Activated B cell treated with CpG ODN at 0.5 μM for 24 hours (primary cell): ENCODE measurements around the gene UBAC2. TPM values are rescaled to one million over a fixed set of nuclear protein-coding genes. Genes with fewer than 3 reads are reported as not detected.

Source experiments
- ATAC-seq: fragments of 200-7000 bp; cut with Tn5 transposase; one replicate; pipeline ENCODE4 v1.10.0; 2021; ENCODE audit warnings: low read depth, mild to moderate bottlenecking, moderate library complexity
- CTCF ChIA-PET: fragments of 350-600 bp; sonication (Branson Sonifier 250); formaldehyde crosslinking; loops from one replicate; lab custom pipeline; 2021; ENCODE audit warnings: antibody characterized with exemption; lab: Charles Lee
- POLR2A ChIA-PET: fragments of 350-600 bp; sonication (Branson Sonifier 250); formaldehyde crosslinking; loops from one replicate; lab custom pipeline; 2021; ENCODE audit warnings: antibody characterized with exemption; lab: Charles Lee
- DNase-seq: peaks from one replicate; pipeline ENCODE4 v3.0.0; 2022
- H3K27ac Mint-ChIP-seq: one replicate; pipeline ENCODE4 v1.8.0; 2020; ENCODE audit warnings: mixed read lengths
- H3K27me3 Mint-ChIP-seq: one replicate; pipeline ENCODE4 v1.8.0; 2021; ENCODE audit warnings: mixed read lengths
- H3K36me3 Mint-ChIP-seq: one replicate; pipeline ENCODE4 v1.8.0; 2021; ENCODE audit warnings: low read depth, mixed read lengths
- H3K4me1 Mint-ChIP-seq: one replicate; pipeline ENCODE4 v1.8.0; 2021; ENCODE audit warnings: mixed read lengths
- H3K4me3 Mint-ChIP-seq: one replicate; pipeline ENCODE4 v1.8.0; 2020; ENCODE audit warnings: mild to moderate bottlenecking, mixed read lengths
- H3K9me3 Mint-ChIP-seq: one replicate; pipeline ENCODE4 v1.8.0; 2020; ENCODE audit warnings: mixed read lengths
- CTCF ChIP-seq: fragments of 200-600 bp; IDR thresholded peaks from one replicate; pipeline ENCODE4 v1.8.0; 2022; ENCODE audit warnings: antibody characterized with exemption, mild to moderate bottlenecking
- intact Hi-C: fragments of 100-400 bp; cut with micrococcal nuclease; formaldehyde crosslinking; loops from one replicate; pipeline ENCODE4 v1.15.1; 2024
- total RNA-seq: library from RNA; stranded (reverse); gene quantifications from 2 replicates; pipeline ENCODE4 v1.2.3, GENCODE V29; 2022

UBAC2 gene
- total RNA-seq, 1 donor from 2014 or later, result 51.0 TPM

DNA sequence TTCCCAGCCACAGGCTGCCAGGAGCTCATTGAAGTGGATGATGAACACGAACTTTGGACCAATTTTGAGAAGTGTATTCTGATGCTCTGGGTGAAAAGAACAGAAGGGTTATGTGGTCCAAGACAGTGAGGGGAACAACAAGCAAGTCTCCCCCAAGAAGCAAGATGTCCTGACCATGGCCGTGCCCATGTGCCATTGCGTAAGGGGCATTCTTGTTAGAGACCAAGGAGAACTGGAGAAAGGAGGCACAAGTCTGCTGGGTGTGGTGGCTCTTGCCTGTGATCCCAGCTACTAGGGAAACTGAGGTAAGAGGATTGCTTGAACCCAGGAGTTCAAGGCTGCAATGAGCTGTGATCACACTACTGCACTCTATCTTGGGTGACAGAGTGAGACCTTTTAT, 27.0 kb upstream of the UBAC2 start:
- ChIA-PET POLR2A (interaction anchor here (1.4 kb wide), 1 partner anchor 26 kb away, joined by 3 read pairs; no protein-coding TSS in a partner anchor), CTCF (interaction anchor here (11.1 kb wide), 1 partner anchor 93 kb away, joined by 370 read pairs; no protein-coding TSS in a partner anchor)
- peaks cover 20% of the 10 kb centered on the region for H3K4me1 Mint-ChIP-seq
- H3K9me3 Mint-ChIP-seq, result no peaks in the 10 kb centered on the region
- H3K27me3 Mint-ChIP-seq, result peaks cover 2% of the 10 kb centered on the region
- no peak overlapping the region for H3K4me3 Mint-ChIP-seq
- H3K27ac Mint-ChIP-seq, result no peak overlapping the region
- no peaks in the 10 kb centered on the region for H3K36me3 Mint-ChIP-seq
- intact Hi-C loops, result loop anchor here (10.0 kb wide), 1 partner anchor 1061 kb away; no protein-coding TSS in a partner anchor
- ATAC-seq, result no peak
- TF ChIP-seq CTCF, result no peak
- no peak for DNase-seq

GRCh38 chr13:99174533-99175100, 26.0 kb upstream of the UBAC2 start:
- no peak overlapping the region for H3K27ac Mint-ChIP-seq
- peaks cover 2% of the 10 kb centered on the region for H3K27me3 Mint-ChIP-seq
- ChIA-PET CTCF (interaction anchor here (0.9 to 11.1 kb wide), 2 partner anchors 92 to 262 kb away, joined by 4 to 370 read pairs; no protein-coding TSS in a partner anchor), POLR2A (interaction anchor here (1.4 kb wide), 1 partner anchor 25 kb away, joined by 3 read pairs; no protein-coding TSS in a partner anchor)
- peaks cover 30% of the 10 kb centered on the region for H3K4me1 Mint-ChIP-seq
- no peak for TF ChIP-seq CTCF
- ATAC-seq, result no peak
- H3K36me3 Mint-ChIP-seq, result no peaks in the 10 kb centered on the region
- no peak for DNase-seq
- H3K9me3 Mint-ChIP-seq, result no peaks in the 10 kb centered on the region
- intact Hi-C loops, result loop anchor here (5.0 to 10.0 kb wide), 3 partner anchors 87 to 1060 kb away; partner anchors contain the start of gene CLYBL
- no peak overlapping the region for H3K4me3 Mint-ChIP-seq

DNA sequence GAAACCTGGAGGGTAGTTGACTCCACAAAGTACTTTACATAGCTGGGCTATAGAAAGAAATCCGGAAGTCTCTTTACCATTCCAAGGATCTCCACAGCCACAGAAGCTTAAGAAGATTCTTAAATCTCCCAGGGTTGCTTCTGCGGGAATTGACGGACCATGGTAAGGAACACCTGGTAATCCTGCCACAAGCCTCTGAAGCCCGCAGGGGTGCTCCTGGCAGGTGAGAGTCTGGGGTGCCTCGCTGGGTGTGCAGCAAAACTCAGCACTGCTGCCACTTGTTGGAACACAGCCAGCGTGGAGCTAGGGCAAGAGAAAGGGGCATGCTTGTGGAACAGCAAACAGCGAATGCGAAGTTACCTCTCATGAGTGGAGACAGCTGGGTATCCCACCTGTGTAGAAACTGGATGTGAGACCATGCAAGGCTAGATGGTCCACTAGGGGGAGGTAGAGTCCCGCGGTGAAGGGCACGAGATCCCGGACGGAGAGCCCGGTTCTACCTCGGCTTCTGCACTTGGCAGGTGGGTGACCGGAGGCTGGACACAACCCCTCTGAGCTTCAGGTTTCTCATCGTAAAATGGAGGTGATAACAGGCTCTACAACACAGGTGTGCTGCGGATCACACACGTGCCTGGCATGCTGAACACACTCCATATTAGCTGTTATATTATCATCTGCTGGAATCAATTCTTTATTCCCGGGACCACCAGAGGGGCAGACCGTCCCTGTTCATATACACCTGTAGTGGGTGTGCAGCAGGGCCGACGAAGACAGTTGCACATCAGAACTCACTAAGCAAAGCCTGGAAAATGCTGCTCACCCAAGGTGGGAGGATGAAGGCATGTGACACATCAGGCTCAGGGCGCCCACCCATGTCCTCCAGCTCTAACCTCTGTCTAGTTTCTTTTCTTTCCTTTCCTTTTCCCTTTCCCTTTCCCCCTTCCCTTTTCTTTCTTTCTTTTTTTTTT, 24.1 kb upstream of the UBAC2 start:
- H3K9me3 Mint-ChIP-seq, result no peaks in the 10 kb centered on the region
- TF ChIP-seq CTCF, result no peak
- POLR2A ChIA-PET, result interaction anchor here (0.5 to 2.2 kb wide), 16 partner anchors 20 to 593 kb away, joined by 3 to 19 read pairs (median 5); partner anchors contain the start of genes GPR18 and UBAC2
- intact Hi-C loops, result loop anchor here (1.0 to 10.0 kb wide), 10 partner anchors 20 to 1338 kb away; partner anchors contain the start of gene CLYBL
- DNase-seq (peak; percentile 64), ATAC-seq (peak; percentile 90)
- peaks cover 2% of the 10 kb centered on the region for H3K27me3 Mint-ChIP-seq
- peak overlapping the region; percentile 24 for H3K27ac Mint-ChIP-seq
- peak overlapping the region; percentile 58 for H3K4me3 Mint-ChIP-seq
- H3K36me3 Mint-ChIP-seq, result no peaks in the 10 kb centered on the region
- H3K4me1 Mint-ChIP-seq, result peaks cover 43% of the 10 kb centered on the region
- CTCF ChIA-PET, result interaction anchor here (0.5 to 11.1 kb wide), 42 partner anchors 8 to 1396 kb away, joined by 3 to 370 read pairs (median 4); partner anchors contain the start of gene GPR18

DNA sequence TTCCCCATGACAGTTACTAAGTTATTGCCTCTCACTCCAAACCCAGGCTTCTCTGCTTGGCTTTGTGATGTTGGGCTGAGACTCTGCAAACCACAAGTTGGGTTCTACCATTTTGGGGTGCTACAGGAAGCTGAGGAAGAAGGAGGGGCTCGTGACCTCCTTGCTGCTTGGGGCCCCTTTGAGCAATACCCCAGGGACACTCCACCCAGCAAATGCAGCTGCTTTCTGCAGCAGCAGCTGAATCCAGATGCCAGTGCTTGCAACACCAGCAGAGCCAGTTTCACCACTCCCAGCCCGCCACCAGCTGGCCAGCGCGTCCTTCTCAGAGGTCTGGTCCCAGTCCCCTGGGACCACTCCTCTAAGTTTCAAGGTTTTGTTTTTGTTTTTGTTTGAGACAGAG, 22.0 kb upstream of the UBAC2 start:
- Mint-ChIP-seq H3K4me3 (peak overlapping the region; percentile 59), H3K27me3 (no peaks in the 10 kb centered on the region), H3K36me3 (no peaks in the 10 kb centered on the region), H3K27ac (peak overlapping the region; percentile 20), H3K4me1 (peaks cover 43% of the 10 kb centered on the region), H3K9me3 (no peaks in the 10 kb centered on the region)
- TF ChIP-seq CTCF, result no peak
- ChIA-PET CTCF (interaction anchor here (1.1 to 11.1 kb wide), 3 partner anchors 82 to 257 kb away, joined by 3 to 370 read pairs (median 24); no protein-coding TSS in a partner anchor), POLR2A (interaction anchor here (1.1 to 1.8 kb wide), 5 partner anchors 8 to 87 kb away, joined by 3 to 7 read pairs (median 4); partner anchors contain the start of genes GPR18 and UBAC2)
- DNase-seq, result peak; percentile 23
- peak; percentile 36 for ATAC-seq
- intact Hi-C loops, result loop anchor here (5.0 to 10.0 kb wide), 3 partner anchors 91 to 1056 kb away; partner anchors contain the start of gene CLYBL
